Immature natural killer cell (primary cell): Measurements from ENCODE around the gene TBC1D10B. TPM values are rescaled to one million over a fixed set of nuclear protein-coding genes. Genes with fewer than 3 reads are reported as not detected.
"Not testable (repeated sequence)": the region's sequence is repeated elsewhere in the genome, so short reads cannot be mapped to it uniquely, and the experiment has no call there.

Experiments used
- DNase-seq, 3 donors: peaks; one replicate each; pipeline ENCODE4 v3.0.0; 2022; ENCODE audit warnings: mixed read lengths in 1 of 3
- H3K27ac Mint-ChIP-seq, 6 donors: one replicate each; pipeline ENCODE4 v1.8.0; 2020; ENCODE audit warnings: mixed read lengths in 6 of 6, mild to moderate bottlenecking in 5 of 6, inconsistent platforms in 4 of 6, moderate library complexity in 3 of 6
- H3K27me3 Mint-ChIP-seq, 3 donors: one replicate each; pipeline ENCODE4 v1.8.0; 2020 to 2021; ENCODE audit warnings: low read depth in 3 of 3, mild to moderate bottlenecking in 3 of 3, mixed read lengths in 3 of 3, moderate library complexity in 3 of 3, inconsistent platforms in 1 of 3
- H3K36me3 Mint-ChIP-seq, 3 donors: one replicate each; pipeline ENCODE4 v1.8.0; 2020; ENCODE audit warnings: mixed read lengths in 3 of 3, inconsistent platforms in 2 of 3, mild to moderate bottlenecking in 2 of 3
- H3K4me1 Mint-ChIP-seq, 2 donors: one replicate each; pipeline ENCODE4 v1.8.0; 2020; ENCODE audit warnings: inconsistent platforms in 2 of 2, mild to moderate bottlenecking in 2 of 2, mixed read lengths in 2 of 2, moderate library complexity in 1 of 2
- H3K4me3 Mint-ChIP-seq, 5 donors: one replicate each; pipeline ENCODE4 v1.8.0; 2020; ENCODE audit warnings: mild to moderate bottlenecking in 5 of 5, mixed read lengths in 5 of 5, inconsistent platforms in 3 of 5, moderate library complexity in 3 of 5
- H3K9me3 Mint-ChIP-seq, 6 donors: one replicate each; pipeline ENCODE4 v1.8.0; 2020; ENCODE audit warnings: mild to moderate bottlenecking in 6 of 6, mixed read lengths in 6 of 6, inconsistent platforms in 4 of 6, moderate library complexity in 3 of 6
- polyA plus RNA-seq, 3 donors: library from polyadenylated mRNA; unstranded; fragments of 300-500 nt; fragmentation: Illumina TruSeq; gene quantifications; one replicate each; pipeline ENCODE4 v1.2.3, GENCODE V29; 2021

The TBC1D10B gene
- polyA plus RNA-seq, 3 donors from 2014 or later, result 9.5 to 18.5 (median 10.1) TPM

GRCh38 chr16:30352488-30353401 is 17.5 kb downstream of the TBC1D10B start:
- Mint-ChIP-seq H3K4me3 (peak overlapping the region; percentile 17 to 47 (median 43)), H3K27me3 (peaks cover 8 to 29% (median 22%) of the 10 kb centered on the region in 3 donors), H3K36me3 (peaks cover 0 to 27% (median 4%) of the 10 kb centered on the region in 3 donors), H3K9me3 (no peaks in the 10 kb centered on the region), H3K4me1 (peaks cover 72 to 75% of the 10 kb centered on the region in 2 donors), H3K27ac (peak overlapping the region; percentile 14 to 76 (median 47))
- no peak for DNase-seq

GRCh38 chr16:30351586-30352419 is 18.5 kb downstream of the TBC1D10B start:
- peaks cover 72% of the 10 kb centered on the region in 2 donors for H3K4me1 Mint-ChIP-seq
- H3K27ac Mint-ChIP-seq, result peak overlapping the region; percentile 91 to 97 (median 92)
- no peaks in the 10 kb centered on the region for H3K9me3 Mint-ChIP-seq
- peaks cover 0 to 27% (median 0%) of the 10 kb centered on the region in 3 donors for H3K36me3 Mint-ChIP-seq
- DNase-seq, result no peak
- peaks cover 8 to 29% (median 21%) of the 10 kb centered on the region in 3 donors for H3K27me3 Mint-ChIP-seq
- peak overlapping the region in 4 of 5 donors; percentile 40 to 91 (median 62) for H3K4me3 Mint-ChIP-seq

GRCh38 chr16:30351001-30351441 is 19.3 kb downstream of the TBC1D10B start:
- Mint-ChIP-seq H3K4me3 (peak overlapping the region; percentile 67 to 91 (median 73)), H3K27ac (peak overlapping the region; percentile 91 to 97 (median 92)), H3K27me3 (peaks cover 8 to 29% (median 22%) of the 10 kb centered on the region in 3 donors), H3K9me3 (no peaks in the 10 kb centered on the region), H3K4me1 (peaks cover 67 to 70% of the 10 kb centered on the region in 2 donors), H3K36me3 (peaks cover 0 to 27% (median 0%) of the 10 kb centered on the region in 3 donors)
- DNase-seq, result no peak

- Mint-ChIP-seq H3K27me3 (peaks cover 8 to 25% (median 21%) of the 10 kb centered on the region in 3 donors), H3K4me3 (peak overlapping the region; percentile 67 to 91 (median 73)), H3K9me3 (no peaks in the 10 kb centered on the region), H3K36me3 (peaks cover 0 to 27% (median 0%) of the 10 kb centered on the region in 3 donors), H3K4me1 (peaks cover 60 to 64% of the 10 kb centered on the region in 2 donors), H3K27ac (peak overlapping the region; percentile 91 to 97 (median 92))
- peak; percentile 80 to 86 (median 84) for DNase-seq
Measured at GRCh38 chr16:30350134-30350871, 20.0 kb downstream of the TBC1D10B start.

GRCh38 chr16:30349675-30350074 is 20.6 kb downstream of the TBC1D10B start:
- Mint-ChIP-seq H3K36me3 (peaks cover 0 to 27% (median 0%) of the 10 kb centered on the region in 3 donors), H3K27me3 (peaks cover 4 to 21% (median 16%) of the 10 kb centered on the region in 3 donors), H3K4me3 (peak overlapping the region; percentile 67 to 91 (median 73)), H3K27ac (peak overlapping the region; percentile 91 to 97 (median 92)), H3K4me1 (peaks cover 55 to 61% of the 10 kb centered on the region in 2 donors), H3K9me3 (no peaks in the 10 kb centered on the region)
- DNase-seq, result peak; percentile 62 to 65 (median 64)

DNA sequence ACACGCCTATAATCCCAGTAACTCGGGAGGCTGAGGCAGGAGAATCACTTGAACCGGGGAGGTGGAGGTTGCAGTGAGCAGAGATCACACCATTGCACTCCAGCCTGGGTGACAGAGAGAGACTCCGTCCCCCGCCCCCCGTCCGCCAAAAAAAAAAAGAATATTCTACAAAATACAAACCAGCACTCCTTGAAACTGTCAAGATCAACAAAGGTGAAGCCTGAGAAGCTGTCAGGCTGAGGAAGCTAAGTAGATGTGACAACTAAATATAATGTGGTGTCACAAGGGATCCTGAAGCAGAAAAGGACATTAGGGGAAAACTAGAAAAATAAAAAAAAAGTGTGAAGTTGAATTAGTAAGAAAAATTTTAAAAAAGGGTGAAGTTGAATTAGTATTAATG is 21.4 kb downstream of the TBC1D10B start:
- Mint-ChIP-seq H3K36me3 (peaks cover 0 to 20% (median 0%) of the 10 kb centered on the region in 3 donors), H3K9me3 (no peaks in the 10 kb centered on the region), H3K27me3 (peaks cover 4 to 15% (median 14%) of the 10 kb centered on the region in 3 donors), H3K4me1 (peaks cover 48 to 53% of the 10 kb centered on the region in 2 donors), H3K4me3 (peak overlapping the region; percentile 67 to 91 (median 73)), H3K27ac (peak overlapping the region; percentile 91 to 97 (median 92))
- DNase-seq, result no peak

GRCh38 chr16:30348113-30348512 is 22.2 kb downstream of the TBC1D10B start:
- H3K4me1 Mint-ChIP-seq, result peaks cover 44 to 46% of the 10 kb centered on the region in 2 donors

DNA sequence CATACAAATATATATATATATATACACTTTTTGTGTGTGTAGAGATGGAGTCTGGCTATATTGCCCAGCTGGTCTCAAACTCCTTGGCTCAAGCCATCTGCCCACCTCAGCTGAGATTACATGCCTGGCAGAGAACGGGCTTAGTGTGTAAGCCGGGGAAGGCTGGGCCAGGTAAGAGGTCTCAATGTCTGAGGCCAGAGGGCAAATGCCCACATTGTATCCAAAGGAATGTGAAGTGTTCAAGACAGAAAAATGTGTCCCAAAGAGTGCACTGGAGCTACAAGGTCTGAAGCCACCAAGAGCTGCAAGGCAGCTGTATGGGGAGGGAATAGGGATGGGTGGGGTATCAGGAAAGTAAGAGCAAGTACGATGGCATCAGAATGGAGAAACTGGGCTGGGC is 24.0 kb downstream of the TBC1D10B start:
- H3K4me1 Mint-ChIP-seq, result peaks cover 26 to 30% of the 10 kb centered on the region in 2 donors
- H3K9me3 Mint-ChIP-seq, result no peaks in the 10 kb centered on the region
- H3K27me3 Mint-ChIP-seq, result peaks cover 4 to 14% (median 13%) of the 10 kb centered on the region in 3 donors
- H3K36me3 Mint-ChIP-seq, result peaks cover 0 to 3% (median 0%) of the 10 kb centered on the region in 3 donors
- H3K27ac Mint-ChIP-seq, result peak overlapping the region in 2 of 6 donors; percentile 6 to 72
- no peak for DNase-seq
- H3K4me3 Mint-ChIP-seq, result no peak overlapping the region

More at GRCh38 chr16:30348113-30348512, 22.2 kb downstream of the TBC1D10B start:
- peaks cover 4 to 15% (median 14%) of the 10 kb centered on the region in 3 donors for H3K27me3 Mint-ChIP-seq
- no peaks in the 10 kb centered on the region for H3K9me3 Mint-ChIP-seq
- peak overlapping the region in 3 of 6 donors; percentile 17 to 48 (median 20) for H3K27ac Mint-ChIP-seq
- no peak for DNase-seq
- H3K4me3 Mint-ChIP-seq, result no peak overlapping the region
- H3K36me3 Mint-ChIP-seq, result peaks cover 0 to 13% (median 0%) of the 10 kb centered on the region in 3 donors

- H3K4me1 Mint-ChIP-seq, DNase-seq, H3K27ac Mint-ChIP-seq, H3K36me3 Mint-ChIP-seq, H3K4me3 Mint-ChIP-seq, H3K9me3 Mint-ChIP-seq, H3K27me3 Mint-ChIP-seq: not testable (repeated sequence)
Measured at GRCh38 chr16:30343491-30343820, 26.8 kb downstream of the TBC1D10B start.

- Mint-ChIP-seq H3K27ac (no peak overlapping the region), H3K4me1 (no peaks in the 10 kb centered on the region), H3K27me3 (peaks cover 0 to 2% (median 0%) of the 10 kb centered on the region in 3 donors), H3K9me3 (no peaks in the 10 kb centered on the region), H3K36me3 (no peaks in the 10 kb centered on the region), H3K4me3 (no peak overlapping the region)
- DNase-seq, result no peak
Measured at GRCh38 chr16:30342751-30343490, 27.4 kb downstream of the TBC1D10B start.

- not testable (repeated sequence) for H3K27ac Mint-ChIP-seq, H3K4me3 Mint-ChIP-seq, H3K27me3 Mint-ChIP-seq, DNase-seq, H3K36me3 Mint-ChIP-seq, H3K4me1 Mint-ChIP-seq, H3K9me3 Mint-ChIP-seq
Measured at GRCh38 chr16:30341971-30342370, 28.3 kb downstream of the TBC1D10B start.

GRCh38 chr16:30340621-30341020 is 29.7 kb downstream of the TBC1D10B start:
- Mint-ChIP-seq H3K9me3 (no peaks in the 10 kb centered on the region), H3K27me3 (peaks cover 0 to 1% (median 0%) of the 10 kb centered on the region in 3 donors), H3K4me3 (no peak overlapping the region), H3K27ac (no peak overlapping the region), H3K4me1 (peaks cover 7 to 8% of the 10 kb centered on the region in 2 donors), H3K36me3 (no peaks in the 10 kb centered on the region)
- no peak for DNase-seq
